GM10266 (cell line): ENCODE results near the gene DNAH5.

Source experiments
- DNase-seq: peaks from one replicate; pipeline ENCODE4 v3.0.0; 2012; ENCODE audit errors: extremely low spot score
- CTCF ChIP-seq: IDR thresholded peaks from 2 replicates; pipeline ENCODE4 v1.5.1; 2012; ENCODE audit warnings: mild to moderate bottlenecking, low read depth; ENCODE audit not compliant: control insufficient read depth, insufficient read depth; ENCODE audit errors: missing control alignments

The DNAH5 gene

GRCh38 chr5:13698885-13699284 lies 245.6 kb downstream of the DNAH5 start:
- DNase-seq: no peak
- TF ChIP-seq CTCF: no peak

GRCh38 chr5:13695076-13695712 lies 249.3 kb downstream of the DNAH5 start:
- DNase-seq: no peak
- TF ChIP-seq CTCF: no peak

- no peak for DNase-seq
Measured at GRCh38 chr5:13692172-13692571, 252.3 kb downstream of the DNAH5 start.

GRCh38 chr5:13676531-13676930 lies 268.0 kb downstream of the DNAH5 start:
- no peak for DNase-seq
- TF ChIP-seq CTCF: no peak

More at GRCh38 chr5:13692172-13692571, 252.3 kb downstream of the DNAH5 start:
- TF ChIP-seq CTCF: no peak

- DNase-seq: no peak
- no peak for TF ChIP-seq CTCF
Measured at GRCh38 chr5:13674391-13674790, 270.1 kb downstream of the DNAH5 start.

- no peak for DNase-seq
- TF ChIP-seq CTCF: no peak
Measured at GRCh38 chr5:13673511-13673910, 271.0 kb downstream of the DNAH5 start.

GRCh38 chr5:13664377-13664776 lies 280.1 kb downstream of the DNAH5 start:
- TF ChIP-seq CTCF: no peak
- DNase-seq: no peak
